SW480 (cell line): ENCODE measurements around the gene ZBP1.

Experiments
- DNase-seq: peaks from one replicate; pipeline ENCODE4 v3.0.0-alpha.2; 2016; ENCODE audit warnings: low spot score

ZBP1 gene

GRCh38 chr20:57598060-57598459, 22.2 kb downstream of the ZBP1 start:
- DNase-seq = no peak

DNA sequence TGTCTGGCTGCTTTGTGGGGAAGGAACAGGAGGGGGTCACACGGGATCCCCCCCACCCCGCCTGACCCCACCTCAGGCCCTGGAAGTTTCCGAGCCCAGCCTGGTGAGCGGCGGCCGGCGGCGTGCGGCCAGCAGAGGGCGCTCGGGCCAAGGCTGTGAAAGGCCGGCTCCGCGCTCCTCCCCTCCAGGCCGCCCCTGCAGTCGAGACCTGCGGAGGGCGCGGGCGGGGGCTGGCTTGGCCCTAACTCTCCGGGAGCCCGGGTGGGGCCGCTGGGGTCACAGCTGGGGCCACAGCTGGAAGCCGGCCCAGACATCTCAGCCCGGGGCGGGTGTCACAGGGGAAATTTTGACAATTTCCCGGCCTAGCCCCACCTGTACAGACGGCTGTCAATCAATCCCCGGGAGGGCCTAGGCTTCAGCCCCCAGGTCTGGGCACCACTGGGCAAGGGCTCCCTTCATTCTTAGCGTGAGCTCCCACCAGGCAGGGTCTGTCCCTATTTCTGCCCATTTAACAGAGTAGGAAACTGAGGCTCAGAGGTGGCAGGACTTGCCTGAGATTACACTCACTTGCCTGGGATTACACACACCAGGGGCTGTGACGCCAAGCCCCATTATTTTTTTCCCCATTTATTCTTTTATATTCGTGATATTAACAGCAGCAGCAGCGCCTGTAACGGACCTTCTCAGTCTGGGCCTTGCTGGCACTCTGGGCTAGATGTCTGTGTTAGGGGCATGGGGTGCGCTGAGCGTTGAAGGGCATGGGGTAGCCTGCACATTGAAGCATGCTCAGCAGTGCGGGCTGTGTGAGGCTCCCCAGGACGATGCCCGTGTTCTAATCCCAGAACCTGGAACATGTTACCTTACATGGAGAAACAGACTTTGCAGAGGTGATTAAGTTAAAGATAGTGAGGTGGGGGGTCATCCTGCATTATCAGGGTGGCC, 23.0 kb downstream of the ZBP1 start:
- DNase-seq = peak; percentile 53

- no peak for DNase-seq
Observed at GRCh38 chr20:57596358-57596757, 23.9 kb downstream of the ZBP1 start.

DNA sequence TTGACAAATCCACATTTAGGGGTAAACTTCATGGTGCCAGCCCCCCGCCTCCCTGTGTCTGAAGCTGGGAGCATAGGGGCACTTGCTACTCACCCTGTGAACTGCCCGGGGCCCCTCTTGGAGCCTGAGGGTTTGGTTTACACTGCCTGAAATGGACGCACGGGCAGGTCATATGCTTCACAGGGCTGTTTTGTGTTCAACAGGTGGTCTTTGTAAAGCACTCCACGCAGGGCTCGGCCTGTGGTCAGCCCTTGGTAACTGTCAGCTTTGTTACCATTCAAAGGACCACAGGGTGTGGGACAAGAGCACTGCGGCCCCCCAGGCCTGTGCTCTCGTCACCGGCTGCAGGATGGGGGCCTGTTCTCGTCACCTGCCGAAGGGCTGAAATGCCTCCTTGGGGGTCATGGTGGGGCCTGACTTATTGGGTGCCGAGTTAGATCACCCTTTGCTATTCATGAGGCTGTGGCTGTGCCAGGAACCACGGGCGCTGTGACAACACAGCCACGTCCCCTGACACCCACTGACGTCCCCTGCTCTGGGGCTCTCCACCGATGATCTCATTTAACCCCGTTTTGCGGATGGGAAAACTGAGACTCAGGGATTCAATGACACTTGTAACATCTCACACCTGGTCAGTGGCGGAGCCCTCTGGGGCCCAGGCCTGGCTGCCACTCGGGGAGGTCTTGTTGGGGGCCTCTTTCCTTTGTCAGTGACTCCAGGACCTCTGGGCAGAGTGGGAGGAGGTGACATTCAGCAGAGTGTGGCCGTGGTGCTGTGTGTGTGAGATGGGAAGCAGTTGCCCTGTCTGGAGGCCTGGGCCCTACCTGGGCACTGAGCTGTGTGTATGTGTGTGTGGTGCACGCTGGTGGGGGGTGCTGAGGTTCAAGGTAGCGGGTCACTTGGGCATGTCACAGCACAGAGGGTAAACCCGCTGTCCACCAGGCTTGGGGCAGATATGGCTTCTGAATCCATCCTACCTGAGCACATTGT, 24.9 kb downstream of the ZBP1 start:
- DNase-seq = no peak

GRCh38 chr20:57594092-57594951, 25.9 kb downstream of the ZBP1 start:
- DNase-seq = peak; percentile 73

- no peak for DNase-seq
Observed at GRCh38 chr20:57593134-57593886, 26.9 kb downstream of the ZBP1 start.

GRCh38 chr20:57592263-57593092, 27.7 kb downstream of the ZBP1 start:
- DNase-seq = no peak

GRCh38 chr20:57591289-57592229, 28.7 kb downstream of the ZBP1 start:
- DNase-seq = no peak

- no peak for DNase-seq
Observed at GRCh38 chr20:57590485-57591288, 29.5 kb downstream of the ZBP1 start.

GRCh38 chr20:57589728-57590484, 30.3 kb downstream of the ZBP1 start:
- DNase-seq = no peak

DNA sequence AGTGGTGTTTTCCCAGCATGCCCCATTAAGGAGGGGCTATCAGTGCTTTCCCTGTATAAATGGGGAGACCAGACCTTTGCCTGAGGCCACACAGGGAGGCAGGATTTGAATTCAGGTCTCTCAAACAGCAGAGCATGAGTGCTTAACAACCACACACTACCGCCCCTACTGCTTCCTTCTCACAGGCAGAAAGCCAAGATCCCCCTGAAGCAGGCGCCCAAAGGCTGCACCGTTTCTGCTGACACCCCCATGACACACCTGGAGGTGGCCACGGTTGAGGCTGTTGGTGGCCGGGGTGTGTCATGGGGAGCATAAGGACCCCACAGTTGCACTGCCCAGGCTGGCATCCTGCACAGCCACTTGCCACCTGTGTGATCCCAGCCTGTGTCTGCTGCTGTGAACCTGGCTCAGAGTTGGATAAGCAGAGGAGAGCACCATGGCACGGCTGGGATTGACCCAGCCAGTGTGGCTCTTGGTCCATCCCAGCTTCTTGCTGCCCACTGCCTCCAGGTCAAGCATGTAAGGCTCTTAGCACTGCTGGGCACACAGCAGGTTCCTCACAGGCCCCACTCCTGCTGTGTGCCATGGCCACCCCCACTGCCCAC, 31.0 kb downstream of the ZBP1 start:
- DNase-seq = no peak

GRCh38 chr20:57588596-57588995, 31.6 kb downstream of the ZBP1 start:
- no peak for DNase-seq

GRCh38 chr20:57587989-57588377, 32.2 kb downstream of the ZBP1 start:
- no peak for DNase-seq

DNA sequence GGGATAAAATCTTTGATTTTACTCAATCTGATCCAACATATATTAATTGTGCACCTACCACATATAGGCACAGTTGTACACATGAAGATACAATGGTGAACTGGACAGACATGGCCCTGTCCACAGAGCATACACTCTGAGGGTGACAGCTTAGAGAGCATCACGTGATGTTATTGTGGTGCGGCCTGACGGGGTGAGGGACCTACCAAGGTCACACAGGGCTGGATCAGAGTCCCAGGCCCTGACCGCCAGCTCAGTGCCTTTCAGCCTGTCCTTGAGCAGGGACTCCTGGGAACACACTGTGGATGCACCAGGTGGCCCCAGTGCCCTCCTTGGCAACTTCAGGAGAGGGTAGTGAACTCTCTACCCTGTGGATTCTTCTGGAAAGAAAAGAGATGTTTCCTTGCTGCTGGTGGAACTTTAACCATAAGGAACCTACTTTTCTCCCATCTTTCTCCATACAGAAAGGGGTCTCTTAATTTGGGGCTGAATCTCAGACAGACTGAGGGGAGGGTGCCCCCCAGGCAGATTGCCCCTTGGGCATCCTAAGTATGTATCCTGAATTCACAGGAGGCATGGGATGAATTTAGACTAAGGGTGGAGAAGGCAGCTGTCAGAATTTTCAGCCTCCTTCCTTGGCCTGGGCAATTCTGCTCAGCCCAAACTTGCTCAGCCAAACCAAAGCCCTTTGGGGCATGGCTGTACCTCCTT, 32.8 kb downstream of the ZBP1 start:
- no peak for DNase-seq

GRCh38 chr20:57586943-57587277, 33.3 kb downstream of the ZBP1 start:
- no peak for DNase-seq

DNA sequence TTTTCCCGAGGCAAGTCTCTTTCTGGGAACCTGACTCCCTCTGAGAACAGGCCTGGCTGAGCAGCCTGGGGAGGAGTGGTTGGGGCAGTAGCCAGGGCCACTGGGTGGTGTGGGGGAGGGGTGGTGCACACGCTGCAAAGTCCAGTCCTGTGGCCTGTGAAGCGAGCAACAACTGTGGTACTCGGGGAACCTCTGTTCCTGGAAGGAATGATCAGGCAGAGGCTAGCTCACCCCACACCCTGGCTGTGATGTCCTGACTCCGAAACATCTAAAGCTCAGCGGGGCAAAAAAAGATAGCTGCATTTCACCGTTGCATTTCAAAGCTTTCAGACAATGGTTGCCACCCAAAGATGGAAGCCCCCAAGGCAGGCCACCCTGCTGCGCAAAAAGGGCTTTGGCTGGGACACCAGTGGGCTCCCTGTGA, 33.8 kb downstream of the ZBP1 start:
- DNase-seq = no peak
